Fibroblast of lung (primary cell): Measurements from ENCODE around the gene TUBGCP6. TPM values are rescaled to one million over a fixed set of nuclear protein-coding genes. Genes with fewer than 3 reads are reported as not detected.
A peak's percentile ranks its signal among the peaks of the same experiment; 100 is the strongest.

Experiments used
- DNase-seq, 2 donors: peaks; one replicate each; pipeline versions ENCODE4 v3.0.0 to v3.0.0-alpha.2; 2010; ENCODE audit warnings: low read depth in 2 of 2
- H2AFZ ChIP-seq: 2 replicates; pipeline ENCODE4 v1.5.1; 2012; ENCODE audit warnings: low read length, control low read depth, inconsistent platforms
- H3K27ac ChIP-seq: 2 replicates; pipeline ENCODE4 v1.5.1; 2011; ENCODE audit warnings: low read length, control low read depth; ENCODE audit not compliant: insufficient read depth
- H3K27me3 ChIP-seq: 2 replicates; pipeline ENCODE4 v1.5.1; 2011; ENCODE audit warnings: mild to moderate bottlenecking, low read length; ENCODE audit not compliant: control insufficient read depth, insufficient read depth
- H3K36me3 ChIP-seq: 2 replicates; pipeline ENCODE4 v1.5.1; 2011; ENCODE audit warnings: low read length; ENCODE audit not compliant: control insufficient read depth, insufficient read depth
- H3K4me1 ChIP-seq: 2 replicates; pipeline ENCODE4 v1.5.1; 2011; ENCODE audit warnings: low read length; ENCODE audit not compliant: control insufficient read depth, insufficient read depth; ENCODE audit errors: extremely low read depth
- H3K4me2 ChIP-seq: 2 replicates; pipeline ENCODE4 v1.5.1; 2011; ENCODE audit warnings: low read length, control low read depth; ENCODE audit not compliant: insufficient read depth; ENCODE audit errors: extremely low read depth
- H3K4me3 ChIP-seq, 4 experiments: fragments of 200-600 bp in 1 of 4; sonication (generic) in 1 of 4; replicated peaks in 1 of 4; 2 replicates each; pipeline ENCODE4 v1.5.1; 2011 to 2016; ENCODE audit warnings: low read length in 4 of 4, low read depth in 3 of 4, mild to moderate bottlenecking in 3 of 4, control low read depth in 2 of 4, inconsistent platforms in 1 of 4, mixed read lengths in 1 of 4; ENCODE audit not compliant: insufficient read depth in 1 of 4; ENCODE audit errors: control extremely low read depth in 1 of 4
- H3K79me2 ChIP-seq: 2 replicates; pipeline ENCODE4 v1.5.1; 2012; ENCODE audit warnings: mild to moderate bottlenecking, low read length, inconsistent platforms; ENCODE audit not compliant: control insufficient read depth, insufficient read depth
- H3K9ac ChIP-seq: 2 replicates; pipeline ENCODE4 v1.5.1; 2011; ENCODE audit warnings: mild to moderate bottlenecking, low read length, control low read depth; ENCODE audit not compliant: insufficient read depth
- H3K9me3 ChIP-seq: 2 replicates; pipeline ENCODE4 v1.5.1; 2012; ENCODE audit warnings: low read depth, low read length; ENCODE audit not compliant: control insufficient read depth, insufficient read depth
- H4K20me1 ChIP-seq: 2 replicates; pipeline ENCODE4 v1.5.1; 2011; ENCODE audit warnings: low read length; ENCODE audit not compliant: control insufficient read depth, insufficient read depth; ENCODE audit errors: extremely low read depth
- EZH2 ChIP-seq: IDR thresholded peaks from 2 replicates; pipeline ENCODE4 v1.5.1; 2012; ENCODE audit warnings: low read length, control low read depth, mild to moderate bottlenecking; ENCODE audit errors: missing control alignments
- polyA plus RNA-seq, 2 donors: library from polyadenylated mRNA; depleted of rRNA in 1 of 2; stranded (reverse) in 1 of 2; unstranded in 1 of 2; fragments of >200 nt; gene quantifications; 2 replicates each; pipeline ENCODE4 v1.2.1, GENCODE V29; 2011 to 2012; ENCODE audit warnings: missing spikeins in 1 of 2
- total RNA-seq: library from RNA; depleted of rRNA; stranded (reverse); fragments of >200 nt; gene quantifications from 2 replicates; pipeline ENCODE4 v1.2.1, GENCODE V29; 2014
- TF ChIP-seq, protein P1 (sequence below), 2 donors: IDR thresholded peaks in 1 of 2; conservative IDR thresholded peaks in 1 of 2; 1 replicate in 1 of 2; 2 replicates in 1 of 2; pipeline ENCODE4 v1.5.1; 2011 to 2012; ENCODE audit warnings: low read length in 2 of 2, control low read depth in 1 of 2, inconsistent platforms in 1 of 2, low read depth in 1 of 2, mild to moderate bottlenecking in 1 of 2

The TUBGCP6 gene
- total and polyA plus RNA-seq, 2 donors (not counting 1 experiment from before 2014, with no cell fraction given), result 6.7 to 23.8 TPM

DNA sequence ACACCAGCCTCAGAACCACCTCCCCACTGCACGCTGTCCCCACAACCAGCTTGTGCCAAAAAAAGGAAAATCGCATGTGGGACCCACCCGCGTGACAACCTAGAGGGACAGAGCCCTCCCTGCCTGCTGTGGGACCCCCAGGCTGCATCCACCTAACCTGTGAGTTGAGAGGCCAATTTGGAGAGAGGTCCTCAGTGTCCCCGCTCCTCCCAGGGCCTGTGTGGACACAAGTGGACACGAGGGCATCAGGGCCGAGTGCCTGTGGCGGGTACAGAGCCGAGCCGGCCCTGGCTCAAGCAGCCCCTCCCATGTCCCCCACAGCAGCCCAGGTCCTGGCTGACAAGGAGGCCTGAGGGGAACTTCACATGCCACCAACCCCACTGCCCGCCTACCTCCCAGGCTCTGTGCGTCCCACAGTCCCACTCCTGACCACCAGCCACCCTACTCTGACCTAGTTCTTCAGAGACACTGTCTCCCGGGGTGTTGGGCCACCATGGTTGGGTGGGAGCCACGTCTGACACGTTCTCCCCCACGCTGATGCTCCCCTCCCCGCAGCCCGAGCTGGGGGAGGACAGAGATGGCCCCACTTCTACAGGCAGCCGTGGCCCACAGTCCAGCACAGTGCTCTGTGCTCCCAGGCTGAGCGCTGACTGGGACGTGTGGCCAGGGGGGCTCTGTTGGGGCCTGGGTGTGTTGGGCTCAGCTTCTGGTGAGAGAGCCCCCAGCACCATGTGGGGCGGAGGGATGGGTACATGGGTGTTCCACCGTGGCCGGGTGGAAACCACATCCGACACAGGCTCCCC lies 24.8 kb downstream of the TUBGCP6 start:
- H3K9ac ChIP-seq, result no peak overlapping the region
- DNase-seq, result no peak
- no peaks in the 10 kb centered on the region for H3K27me3 ChIP-seq
- H3K4me1 ChIP-seq, result no peaks in the 10 kb centered on the region
- no peak overlapping the region for H2AFZ ChIP-seq
- no peaks in the 10 kb centered on the region for H3K9me3 ChIP-seq
- peaks cover 3% of the 10 kb centered on the region for H3K79me2 ChIP-seq
- no peak overlapping the region for H3K4me2 ChIP-seq
- no peak overlapping the region for H3K27ac ChIP-seq
- H4K20me1 ChIP-seq, result peaks cover under 1% of the 10 kb centered on the region
- TF ChIP-seq, protein P1, sequence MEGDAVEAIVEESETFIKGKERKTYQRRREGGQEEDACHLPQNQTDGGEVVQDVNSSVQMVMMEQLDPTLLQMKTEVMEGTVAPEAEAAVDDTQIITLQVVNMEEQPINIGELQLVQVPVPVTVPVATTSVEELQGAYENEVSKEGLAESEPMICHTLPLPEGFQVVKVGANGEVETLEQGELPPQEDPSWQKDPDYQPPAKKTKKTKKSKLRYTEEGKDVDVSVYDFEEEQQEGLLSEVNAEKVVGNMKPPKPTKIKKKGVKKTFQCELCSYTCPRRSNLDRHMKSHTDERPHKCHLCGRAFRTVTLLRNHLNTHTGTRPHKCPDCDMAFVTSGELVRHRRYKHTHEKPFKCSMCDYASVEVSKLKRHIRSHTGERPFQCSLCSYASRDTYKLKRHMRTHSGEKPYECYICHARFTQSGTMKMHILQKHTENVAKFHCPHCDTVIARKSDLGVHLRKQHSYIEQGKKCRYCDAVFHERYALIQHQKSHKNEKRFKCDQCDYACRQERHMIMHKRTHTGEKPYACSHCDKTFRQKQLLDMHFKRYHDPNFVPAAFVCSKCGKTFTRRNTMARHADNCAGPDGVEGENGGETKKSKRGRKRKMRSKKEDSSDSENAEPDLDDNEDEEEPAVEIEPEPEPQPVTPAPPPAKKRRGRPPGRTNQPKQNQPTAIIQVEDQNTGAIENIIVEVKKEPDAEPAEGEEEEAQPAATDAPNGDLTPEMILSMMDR (conservative IDR thresholded peaks at IDR 0.05 in 1 of 2, IDR thresholded peaks at IDR 0.05 in 1 of 2; ENCODE audit: low read depth in 1 of 2, low read length in 2 of 2), result no peak
- TF ChIP-seq EZH2, result no peak
- H3K4me3 ChIP-seq, result no peak overlapping the region
- H3K36me3 ChIP-seq, result peaks cover 55% of the 10 kb centered on the region

DNA sequence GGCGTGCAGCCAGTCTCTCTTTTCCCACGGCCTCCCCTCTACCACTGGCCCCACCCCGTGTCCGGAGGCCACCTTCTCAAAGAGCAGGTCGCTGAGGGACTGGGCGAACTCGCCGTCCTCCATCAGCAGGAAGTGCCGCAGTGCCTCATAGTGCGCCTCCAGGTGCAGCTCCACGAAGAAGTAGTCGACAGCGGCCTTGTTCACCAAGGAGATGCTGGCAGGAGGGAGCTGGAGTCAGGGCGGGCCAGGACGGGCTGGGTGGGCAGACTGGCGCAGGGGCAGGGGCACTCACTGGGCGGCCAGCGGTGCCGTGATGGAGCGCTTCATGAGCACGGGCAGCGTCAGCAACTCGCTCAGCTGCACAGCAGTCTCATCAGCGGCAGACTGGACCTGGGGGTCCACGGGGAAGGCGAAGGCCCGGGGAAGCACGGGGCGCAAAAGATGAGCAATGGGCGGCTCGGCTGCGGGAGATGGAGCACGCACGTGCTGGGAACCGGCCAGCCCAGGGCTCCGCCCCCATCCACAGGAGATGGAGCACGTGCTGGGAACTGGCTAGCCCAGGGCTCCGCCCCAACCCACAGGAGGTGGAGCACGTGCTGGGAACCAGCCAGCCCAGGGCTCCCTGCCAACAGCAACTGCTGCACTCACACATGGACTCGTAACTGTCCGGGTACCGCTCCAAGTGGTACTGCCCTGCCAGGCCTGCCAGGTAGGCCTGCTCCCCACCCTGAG lies 25.7 kb downstream of the TUBGCP6 start:
- H3K27ac ChIP-seq, result no peak overlapping the region

More for the DNA sequence above, 25.7 kb downstream of the TUBGCP6 start:
- Histone ChIP-seq H3K4me3 (no peak overlapping the region), H3K4me1 (no peaks in the 10 kb centered on the region), H4K20me1 (peaks cover 4% of the 10 kb centered on the region), H3K36me3 (peaks cover 54% of the 10 kb centered on the region), H3K9me3 (no peaks in the 10 kb centered on the region), H3K27me3 (no peaks in the 10 kb centered on the region), H3K4me2 (no peak overlapping the region), H3K79me2 (peaks cover 7% of the 10 kb centered on the region), H2AFZ (no peak overlapping the region), H3K9ac (no peak overlapping the region)
- DNase-seq, result peak; percentile 67 to 89
- TF ChIP-seq, protein P1 (conservative IDR thresholded peaks at IDR 0.05 in 1 of 2, IDR thresholded peaks at IDR 0.05 in 1 of 2; ENCODE audit: low read depth in 1 of 2, low read length in 2 of 2), result no peak
- no peak for TF ChIP-seq EZH2
